Motor neuron (in vitro differentiated cells): Measurements from ENCODE around the gene WDR41. TPM values are rescaled to one million over a fixed set of nuclear protein-coding genes. Genes with fewer than 3 reads are reported as not detected.

ENCODE experiments used
- ATAC-seq, 8 experiments: fragments of 200-7000 bp; cut with Tn5 transposase; replicated peaks in 6 of 8; 2 replicates each; pipeline ENCODE4 v1.8.0; 2021; ENCODE audit warnings: mild to moderate bottlenecking in 8 of 8, moderate library complexity in 8 of 8
- H3K27ac ChIP-seq, 2 donors: fragments of 250-450 bp; sonication (Bioruptor Pico); 2 replicates each; pipeline ENCODE4 v1.9.0; 2021; ENCODE audit warnings: antibody characterized with exemption in 2 of 2, mild to moderate bottlenecking in 2 of 2, moderate library complexity in 1 of 2
- H3K4me1 ChIP-seq, 2 donors: fragments of 250-450 bp; sonication (Bioruptor Pico); replicated peaks in 1 of 2; 2 replicates each; pipeline ENCODE4 v1.6.1; 2021; ENCODE audit warnings: antibody characterized with exemption in 2 of 2, mild to moderate bottlenecking in 2 of 2, moderate library complexity in 1 of 2
- H3K4me3 ChIP-seq, 5 donors: fragments of 250-450 bp; sonication (Bioruptor Pico); 2 replicates each; pipeline ENCODE4 v1.9.0; 2021; ENCODE audit warnings: antibody characterized with exemption in 5 of 5, mild to moderate bottlenecking in 5 of 5, moderate library complexity in 4 of 5
- WGBS, 10 experiments: fragments of 450-650 bp; shearing (Covaris generic); methylation state at CpG; one replicate each; pipeline ENCODE4 v1.0.0; 2022; 5-methylcytosine and 5-hydroxymethylcytosine counted together
- in situ Hi-C, 9 experiments: fragments of 400-800 bp; cut with MboI; loops; one replicate each; pipeline ENCODE4 v1.15.0; 2021; ENCODE audit warnings: low sequenced_read_pairs in 9 of 9, low pct_unique_long_range_greater_than_20kb in 2 of 9; ENCODE audit not compliant: unreplicated experiment in 9 of 9
- total RNA-seq, 8 experiments: library from RNA; unstranded; fragments of 300-600 nt; gene quantifications; 2 replicates each; pipeline versions ENCODE4 v1.2.3 to v1.2.4, GENCODE V29; 2022

Gene WDR41
- total RNA-seq, 8 experiments from 2014 or later, result 26.1 to 117 (median 49.1) TPM

GRCh38 chr5:77419644-77420582, 72.2 kb downstream of the WDR41 start:
- H3K4me3 ChIP-seq, result no peak overlapping the region
- H3K27ac ChIP-seq, result no peak overlapping the region
- H3K4me1 ChIP-seq, result no peaks in the 10 kb centered on the region
- ATAC-seq, result peak in 1 of 8 experiments; percentile 32
- 89 to 100% (median 97%) methylated on average over 2 to 7 of the region's 8 CpGs for WGBS, 10 experiments
- in situ Hi-C loops, result no loop called here

GRCh38 chr5:77418601-77419581, 73.2 kb downstream of the WDR41 start:
- 0 to 100% (median 80%) methylated on average over 1 to 12 of the region's 13 CpGs; no CpG with 5 or more reads in 2 of the 10 experiments for WGBS, 10 experiments
- ATAC-seq, result no peak
- H3K4me3 ChIP-seq, result no peak overlapping the region
- H3K4me1 ChIP-seq, result no peaks in the 10 kb centered on the region
- in situ Hi-C loops, result no loop called here
- H3K27ac ChIP-seq, result no peak overlapping the region

- WGBS, 10 experiments, result 40 to 80% (median 74%) methylated on average over 1 to 4 of the region's 5 CpGs; no CpG with 5 or more reads in 4 of the 10 experiments
- ATAC-seq, result no peak
- in situ Hi-C loops, result no loop called here
- Histone ChIP-seq H3K27ac (no peak overlapping the region), H3K4me1 (no peaks in the 10 kb centered on the region), H3K4me3 (no peak overlapping the region)
These were observed 74.0 kb downstream of the WDR41 start for GRCh38 chr5:77418162-77418561.

- ATAC-seq, result no peak
- Histone ChIP-seq H3K4me1 (no peaks in the 10 kb centered on the region), H3K4me3 (no peak overlapping the region), H3K27ac (no peak overlapping the region)
- in situ Hi-C loops, result no loop called here
- WGBS, 10 experiments, result 83 to 100% (median 94%) methylated on average over 1 to 7 of the region's 7 CpGs; no CpG with 5 or more reads in 2 of the 10 experiments
These were observed 79.1 kb downstream of the WDR41 start for GRCh38 chr5:77413049-77413448.

- Histone ChIP-seq H3K27ac (no peak overlapping the region), H3K4me3 (no peak overlapping the region), H3K4me1 (no peaks in the 10 kb centered on the region)
- WGBS, 10 experiments, result 34 to 100% (median 88%) methylated on average over 1 to 6 of the region's 10 CpGs; no CpG with 5 or more reads in 1 of the 10 experiments
- peak in 3 of 8 experiments; percentile 14 to 78 (median 75) for ATAC-seq
- in situ Hi-C loops, result no loop called here
These were observed 82.1 kb downstream of the WDR41 start for GRCh38 chr5:77409870-77410621.

GRCh38 chr5:77407152-77407551, 85.0 kb downstream of the WDR41 start:
- in situ Hi-C loops, result no loop called here
- no peak for ATAC-seq
- WGBS, 10 experiments, result 55 to 100% (median 90%) methylated on average over 1 to 4 of the region's 10 CpGs; no CpG with 5 or more reads in 7 of the 10 experiments

GRCh38 chr5:77402796-77403195, 89.3 kb downstream of the WDR41 start:
- Histone ChIP-seq H3K27ac (no peak overlapping the region), H3K4me1 (no peaks in the 10 kb centered on the region), H3K4me3 (no peak overlapping the region)
- no peak for ATAC-seq
- in situ Hi-C loops, result no loop called here
- WGBS, 10 experiments, result 36 to 100% (median 92%) methylated on average over 1 to 6 of the region's 6 CpGs

More at GRCh38 chr5:77407152-77407551, 85.0 kb downstream of the WDR41 start:
- Histone ChIP-seq H3K4me1 (no peaks in the 10 kb centered on the region), H3K4me3 (no peak overlapping the region), H3K27ac (no peak overlapping the region)

GRCh38 chr5:77400645-77401044, 91.5 kb downstream of the WDR41 start:
- in situ Hi-C loops, result no loop called here
- WGBS, 10 experiments, result 89 to 100% (median 100%) methylated on average over 1 of the region's 1 CpG; no CpG with 5 or more reads in 5 of the 10 experiments

GRCh38 chr5:77398896-77399295, 93.2 kb downstream of the WDR41 start:
- Histone ChIP-seq H3K4me1 (peaks cover 0 to 3% of the 10 kb centered on the region in 2 donors), H3K27ac (no peak overlapping the region), H3K4me3 (no peak overlapping the region)
- 78 to 100% (median 93%) methylated on average over 1 to 4 of the region's 8 CpGs; no CpG with 5 or more reads in 2 of the 10 experiments for WGBS, 10 experiments
- in situ Hi-C loops, result no loop called here
- peak in 1 of 8 experiments; percentile 68 for ATAC-seq

More at GRCh38 chr5:77400645-77401044, 91.5 kb downstream of the WDR41 start:
- no peak for ATAC-seq
- Histone ChIP-seq H3K4me1 (peaks cover 0 to 3% of the 10 kb centered on the region in 2 donors), H3K27ac (no peak overlapping the region), H3K4me3 (no peak overlapping the region)

GRCh38 chr5:77398458-77398857, 93.7 kb downstream of the WDR41 start:
- no peak for ATAC-seq
- 82 to 100% (median 96%) methylated on average over 1 to 7 of the region's 13 CpGs; no CpG with 5 or more reads in 5 of the 10 experiments for WGBS, 10 experiments
- Histone ChIP-seq H3K4me1 (peaks cover 0 to 3% of the 10 kb centered on the region in 2 donors), H3K27ac (no peak overlapping the region), H3K4me3 (no peak overlapping the region)
- in situ Hi-C loops, result no loop called here

GRCh38 chr5:77397686-77398292, 94.3 kb downstream of the WDR41 start:
- WGBS, 10 experiments, result 48 to 82% (median 67%) methylated on average over 1 to 5 of the region's 5 CpGs; no CpG with 5 or more reads in 2 of the 10 experiments
- in situ Hi-C loops, result no loop called here
- ATAC-seq, result no peak
- Histone ChIP-seq H3K27ac (no peak overlapping the region), H3K4me3 (no peak overlapping the region), H3K4me1 (peaks cover 0 to 3% of the 10 kb centered on the region in 2 donors)

- 60 to 86% (median 72%) methylated on average over 1 of the region's 1 CpG; no CpG with 5 or more reads in 6 of the 10 experiments for WGBS, 10 experiments
- no peak for ATAC-seq
- in situ Hi-C loops, result no loop called here
- H3K27ac ChIP-seq, result no peak overlapping the region
- no peak overlapping the region for H3K4me3 ChIP-seq
- peaks cover 0 to 3% of the 10 kb centered on the region in 2 donors for H3K4me1 ChIP-seq
These were observed 96.1 kb downstream of the WDR41 start for GRCh38 chr5:77396017-77396416.
